UCSD-AML1 (cell line): Measurements from ENCODE around the gene MPG.

Experiments used
- DNase-seq: peaks from one replicate; lab custom pipeline; 2025; ENCODE audit not compliant: unreplicated experiment; lab: John Stamatoyannopoulos, UW

MPG gene

DNA sequence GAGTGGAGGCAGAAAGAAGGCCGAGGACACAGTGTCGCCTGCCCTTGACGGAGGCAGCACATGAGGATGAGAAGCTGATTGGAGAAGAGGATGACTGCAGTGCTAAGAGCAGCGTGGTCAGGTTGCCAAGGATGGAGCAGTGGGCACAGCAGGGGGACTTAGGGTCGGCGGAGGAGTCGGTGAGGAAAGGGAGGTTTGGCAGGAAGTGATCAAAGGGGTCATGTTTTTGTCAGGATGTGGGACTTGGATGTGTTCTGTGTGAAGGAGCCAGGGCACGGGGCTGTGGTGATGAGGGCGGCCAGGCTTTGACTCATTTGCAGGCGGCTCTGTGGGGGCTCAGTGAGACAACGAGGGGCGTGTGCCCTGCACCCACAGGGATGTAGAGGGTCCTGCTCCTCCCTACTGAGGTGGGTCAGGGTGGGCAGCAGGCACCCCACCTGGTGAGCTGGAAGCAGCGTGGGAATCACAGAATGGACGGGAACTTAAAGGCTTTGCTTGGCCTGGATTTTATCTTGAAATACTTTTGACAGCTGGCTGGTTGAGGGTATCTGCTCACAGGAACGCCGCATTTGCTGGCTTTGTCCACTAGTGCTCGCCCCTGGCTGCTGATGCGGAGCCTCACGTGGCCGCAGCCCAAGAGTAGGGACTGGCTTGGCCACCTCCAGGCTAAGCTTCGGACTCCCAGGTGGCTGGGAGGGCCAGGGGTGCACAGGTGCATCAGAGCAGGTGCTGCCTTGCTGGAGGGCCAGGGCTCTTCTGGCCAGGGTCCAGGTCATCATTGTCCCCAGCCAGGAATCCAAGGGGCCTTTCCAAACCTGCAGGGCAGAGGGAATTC is 6.0 kb downstream of the MPG start:
- DNase-seq = peak; percentile 59

DNA sequence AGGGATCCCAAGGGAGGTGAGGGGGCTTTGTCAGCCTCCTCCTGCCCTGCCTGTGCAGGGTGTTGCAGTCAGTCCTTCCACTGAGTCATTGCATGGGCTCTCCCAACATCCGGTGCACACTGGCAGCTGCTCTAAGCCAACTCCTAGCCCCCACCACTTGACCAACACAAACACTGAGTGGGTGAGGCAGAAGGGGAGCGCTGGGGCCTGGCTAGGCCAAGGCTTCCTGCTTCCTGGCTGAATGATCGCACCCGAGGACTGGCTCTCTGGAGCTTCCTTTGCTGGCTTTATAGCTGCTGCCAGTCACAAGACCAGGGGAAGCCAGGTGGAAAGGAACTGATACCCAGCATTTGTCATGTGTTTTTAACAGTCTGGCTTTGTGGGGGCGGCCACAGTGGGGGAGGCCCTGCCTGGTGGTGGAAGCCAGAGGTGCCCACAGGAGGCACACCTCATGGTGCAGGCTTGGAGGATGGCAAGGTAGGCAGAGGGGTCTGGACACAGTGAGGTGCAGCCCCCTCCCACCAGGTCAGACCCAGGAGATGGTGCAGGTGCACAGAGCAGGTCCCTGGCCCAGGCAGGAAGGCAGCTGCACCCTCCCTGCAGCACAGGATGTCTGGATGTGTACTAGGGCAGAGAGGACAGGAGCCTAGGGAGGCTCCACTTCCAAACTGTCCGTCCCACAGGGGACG is 6.8 kb downstream of the MPG start:
- DNase-seq = peak; percentile 90

DNA sequence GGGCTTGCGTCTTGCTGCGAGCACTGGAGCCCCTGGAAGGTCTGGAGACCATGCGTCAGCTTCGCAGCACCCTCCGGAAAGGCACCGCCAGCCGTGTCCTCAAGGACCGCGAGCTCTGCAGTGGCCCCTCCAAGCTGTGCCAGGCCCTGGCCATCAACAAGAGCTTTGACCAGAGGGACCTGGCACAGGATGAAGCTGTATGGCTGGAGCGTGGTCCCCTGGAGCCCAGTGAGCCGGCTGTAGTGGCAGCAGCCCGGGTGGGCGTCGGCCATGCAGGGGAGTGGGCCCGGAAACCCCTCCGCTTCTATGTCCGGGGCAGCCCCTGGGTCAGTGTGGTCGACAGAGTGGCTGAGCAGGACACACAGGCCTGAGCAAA is 7.4 kb downstream of the MPG start:
- DNase-seq = no peak

DNA sequence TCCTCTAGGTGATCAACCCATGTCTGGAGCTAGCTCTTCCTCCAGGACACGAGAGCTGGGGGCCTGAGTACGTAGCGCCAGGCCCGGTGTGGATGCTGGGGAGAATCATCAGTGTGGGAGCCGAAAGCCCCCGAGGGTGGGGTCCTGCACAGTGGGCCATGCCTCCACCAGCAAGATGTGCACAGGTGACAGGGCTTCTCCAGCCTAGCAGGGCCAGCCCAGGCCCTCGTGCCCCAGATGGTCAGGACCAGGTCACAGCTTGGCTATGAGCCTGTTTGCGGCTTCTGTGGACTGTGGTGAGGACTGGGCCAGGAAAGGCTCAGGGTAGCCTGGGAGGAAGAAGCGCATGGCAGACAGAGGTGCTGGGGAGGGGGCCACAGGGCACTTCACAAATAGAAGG is 7.8 kb downstream of the MPG start:
- DNase-seq = no peak

DNA sequence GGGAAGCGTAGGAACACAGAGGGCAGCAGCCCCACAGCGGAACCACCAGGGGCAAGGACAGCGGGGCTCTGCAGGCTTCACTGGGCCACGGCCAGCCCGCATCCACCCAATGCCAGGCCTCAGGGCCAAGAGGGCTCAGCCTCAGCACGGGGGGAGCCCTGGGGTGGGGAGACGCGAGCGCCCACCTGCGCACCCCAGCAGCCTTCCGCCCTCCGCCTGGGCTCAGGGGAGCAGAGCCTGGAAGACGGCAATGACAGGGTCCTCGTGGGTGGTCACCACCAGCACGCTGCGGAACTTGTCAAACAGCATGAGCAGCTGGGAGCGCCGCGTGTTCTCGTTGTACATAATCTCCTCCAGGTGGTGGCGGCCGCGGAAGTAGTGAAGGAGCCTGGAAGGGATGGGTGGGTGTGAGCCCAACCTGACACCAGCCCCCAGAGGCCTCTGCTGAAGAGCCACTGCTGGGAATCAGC is 8.5 kb downstream of the MPG start:
- no peak for DNase-seq

DNA sequence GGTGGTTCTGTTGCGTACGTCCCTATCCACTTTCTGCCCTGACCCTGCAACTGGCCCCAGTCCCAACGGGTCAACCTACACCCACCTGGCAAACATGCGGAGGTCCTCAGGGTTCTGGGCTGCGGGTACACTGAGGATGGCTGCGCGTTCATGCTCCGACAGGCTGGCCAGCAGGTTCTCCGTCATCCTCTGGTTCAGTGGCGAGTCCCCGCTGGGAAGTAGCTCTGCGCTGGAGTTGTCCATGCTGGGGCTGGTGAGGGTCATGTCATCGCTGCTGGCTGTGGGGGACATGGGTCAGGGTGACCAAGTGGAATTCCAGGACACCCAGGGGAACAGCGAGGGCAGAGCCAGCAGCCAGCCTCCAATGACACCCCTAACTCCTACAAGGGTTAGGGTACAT is 10.6 kb downstream of the MPG start:
- DNase-seq = no peak

DNA sequence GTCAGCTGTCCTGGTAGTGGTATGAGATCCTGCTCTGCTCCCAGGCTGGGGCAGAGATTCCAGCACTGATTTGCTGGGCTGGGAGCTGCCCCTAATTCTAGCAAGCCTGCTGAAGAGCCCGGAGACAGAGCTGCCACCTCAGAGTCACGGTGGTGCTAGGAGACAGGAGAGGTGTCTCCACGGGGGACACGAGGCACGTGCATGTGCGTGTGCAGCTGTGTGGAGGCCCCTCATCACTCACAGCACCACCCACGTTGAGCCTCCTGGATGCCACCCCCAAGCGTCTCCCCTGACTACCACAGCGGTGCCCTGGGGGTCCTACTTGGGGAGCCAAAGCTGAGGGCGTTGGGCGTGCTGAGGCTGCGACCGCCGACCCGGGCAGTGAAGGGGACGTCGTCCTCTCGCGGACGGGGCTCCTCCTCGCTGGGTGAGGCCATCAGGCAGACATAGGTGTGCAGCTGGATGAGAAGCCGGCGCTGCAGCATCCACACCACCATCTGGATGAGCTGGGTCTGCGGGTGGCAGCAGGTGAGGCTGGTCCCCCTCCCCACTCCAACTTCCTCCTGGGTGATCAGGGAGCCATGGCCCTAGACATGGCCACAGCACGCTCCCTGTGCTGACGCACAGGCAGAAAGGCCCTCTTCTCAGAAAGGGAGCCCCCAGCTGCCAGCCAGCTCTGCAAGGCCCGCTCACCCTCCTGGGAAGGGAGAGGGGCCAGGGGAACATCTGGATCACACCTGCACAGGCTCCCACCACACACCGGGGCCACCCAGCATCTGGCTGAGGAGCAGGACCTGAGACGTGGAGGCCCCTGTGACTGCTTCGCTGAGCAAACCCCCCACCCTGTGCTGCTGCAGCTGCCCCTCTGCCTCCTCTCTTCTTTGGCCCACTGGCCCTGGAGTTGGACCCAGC is 11.6 kb downstream of the MPG start:
- DNase-seq = no peak

DNA sequence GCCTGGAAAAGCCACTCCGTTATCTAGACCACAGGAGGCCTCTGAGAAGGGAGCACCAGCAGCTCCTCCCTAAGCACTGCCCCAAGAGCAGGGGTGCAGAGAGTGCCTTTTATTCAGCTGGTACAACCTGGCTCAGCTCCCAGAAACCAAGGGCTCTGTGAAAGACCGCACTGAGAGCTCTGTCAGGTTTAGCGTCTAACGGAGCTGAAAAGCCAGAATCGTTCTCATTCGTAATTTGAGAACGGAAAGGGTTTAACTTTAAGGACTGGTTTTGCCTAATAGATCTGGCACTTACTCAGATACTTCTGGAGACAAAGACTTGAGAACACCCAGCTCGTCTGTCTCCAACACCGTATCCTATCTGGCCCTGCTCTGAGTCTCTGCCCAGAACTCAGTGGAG is 13.5 kb downstream of the MPG start:
- DNase-seq = no peak

DNA sequence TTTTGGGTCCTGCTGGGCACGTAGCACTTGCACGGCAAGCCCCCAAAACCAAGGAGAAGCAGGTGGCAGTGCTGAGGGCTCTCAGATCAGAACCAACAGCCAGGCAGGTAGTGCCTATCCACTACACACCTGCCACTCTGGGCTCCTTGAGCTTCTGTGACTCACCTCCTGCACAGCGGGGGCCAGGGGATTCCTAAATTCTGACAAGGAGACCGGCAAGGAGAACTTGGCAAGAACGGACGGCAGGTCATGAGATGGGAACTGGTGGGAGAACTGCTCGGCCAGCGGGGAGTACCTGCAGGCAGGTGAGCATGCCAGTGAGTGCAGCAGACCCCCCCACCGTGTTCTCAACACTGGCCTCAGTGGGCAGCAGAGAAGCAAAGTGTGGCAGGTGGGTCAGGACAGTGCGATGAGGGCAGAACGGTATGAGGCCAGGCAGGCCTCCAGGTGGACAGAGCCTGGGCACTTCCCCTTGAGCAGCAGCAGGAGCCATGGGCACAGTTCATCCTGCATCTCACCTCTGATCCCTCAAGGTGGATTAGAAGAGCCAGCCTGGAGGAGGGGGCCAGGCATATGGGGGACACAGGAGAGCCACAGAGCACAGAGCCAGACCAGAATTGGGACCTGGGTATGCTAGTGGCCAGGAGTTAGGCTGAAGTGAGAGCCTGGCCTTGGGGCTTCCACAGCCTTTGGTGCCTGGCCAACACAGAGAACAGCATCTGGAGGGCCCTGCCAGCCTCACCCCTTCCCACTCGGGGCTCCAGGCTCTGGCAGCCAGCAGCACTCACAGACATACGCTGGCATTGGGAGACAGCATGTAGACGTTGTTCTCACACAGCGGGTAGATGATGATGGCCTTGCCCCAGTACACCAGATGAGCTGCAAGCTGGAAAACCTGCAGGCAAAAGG is 14.7 kb downstream of the MPG start:
- DNase-seq = no peak

DNA sequence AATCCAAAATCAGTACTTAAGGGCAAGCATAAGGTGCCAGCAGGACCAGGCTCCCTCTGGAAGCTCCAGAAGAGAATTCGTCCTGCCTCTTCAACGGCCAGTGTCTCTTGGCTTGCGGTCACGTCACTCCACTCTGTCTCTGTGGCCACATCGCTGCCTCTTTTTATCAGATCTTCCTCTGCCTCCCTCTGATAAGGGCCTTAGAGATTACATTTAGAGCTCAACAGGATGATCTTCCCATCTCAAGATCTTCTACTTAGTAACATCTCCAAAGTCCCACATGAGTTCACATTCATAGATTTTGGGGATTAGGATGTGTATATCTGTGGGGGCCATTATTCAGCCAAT is 16.9 kb downstream of the MPG start:
- DNase-seq = no peak

DNA sequence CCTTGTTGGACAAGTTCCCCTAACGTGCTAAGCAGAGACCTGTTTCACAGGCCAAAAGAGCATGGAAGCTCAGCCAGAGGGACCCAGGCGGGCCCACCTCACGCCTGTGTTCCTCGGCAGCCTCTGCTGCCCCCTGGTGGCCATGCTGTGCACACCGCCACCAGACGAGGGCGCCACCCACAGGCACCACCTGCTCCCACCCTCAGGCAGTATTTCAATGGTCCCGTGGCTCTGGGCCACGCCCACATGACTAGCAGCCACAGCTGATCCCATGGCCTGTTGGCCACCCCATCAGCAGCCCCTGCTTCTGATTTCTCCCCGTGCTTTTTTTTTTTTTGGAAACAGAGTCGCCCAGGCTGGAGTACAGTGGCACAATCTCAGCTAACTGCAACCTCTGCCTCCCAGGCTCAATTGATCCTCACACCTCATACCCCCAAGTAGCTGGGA is 18.9 kb downstream of the MPG start:
- DNase-seq = peak; percentile 91

DNA sequence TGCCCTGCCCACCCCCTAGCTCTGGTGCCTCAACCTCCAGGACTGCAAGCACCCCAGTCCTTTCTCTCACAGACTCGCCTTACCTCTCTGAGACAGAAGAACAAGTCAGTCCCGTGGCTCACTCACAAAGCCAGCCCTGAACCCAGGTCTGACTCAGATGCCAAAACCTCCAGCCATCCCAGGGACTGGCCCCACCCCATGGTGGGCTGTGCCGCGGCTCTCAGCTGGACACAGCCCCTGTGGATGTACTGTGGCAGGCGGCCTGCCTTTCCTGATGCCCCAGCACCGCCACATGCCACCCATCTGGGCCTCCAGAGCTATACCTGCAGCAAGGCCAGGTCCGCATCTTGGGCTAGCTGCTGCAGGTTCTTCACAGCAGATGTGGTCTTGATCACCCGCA is 19.8 kb downstream of the MPG start:
- no peak for DNase-seq

DNA sequence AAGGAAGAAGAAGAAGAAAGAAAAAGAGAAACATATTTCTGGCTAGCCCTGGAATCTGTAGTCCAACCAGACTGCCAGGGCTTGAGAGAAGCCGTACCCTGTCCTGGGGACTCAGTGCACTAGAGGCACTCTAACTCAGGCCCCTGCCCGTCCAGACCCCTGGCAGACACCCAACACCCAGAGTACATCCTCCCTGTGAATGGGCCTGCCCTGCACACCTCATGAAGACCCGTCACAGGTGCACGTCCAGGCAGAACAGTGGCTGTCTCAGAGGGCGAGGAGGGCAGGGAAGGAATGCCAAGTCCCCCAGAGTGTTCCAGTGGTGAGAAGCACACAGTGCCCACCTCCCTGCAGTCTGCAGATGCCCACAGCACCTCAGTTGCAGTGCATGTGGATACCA is 23.0 kb downstream of the MPG start:
- no peak for DNase-seq

DNA sequence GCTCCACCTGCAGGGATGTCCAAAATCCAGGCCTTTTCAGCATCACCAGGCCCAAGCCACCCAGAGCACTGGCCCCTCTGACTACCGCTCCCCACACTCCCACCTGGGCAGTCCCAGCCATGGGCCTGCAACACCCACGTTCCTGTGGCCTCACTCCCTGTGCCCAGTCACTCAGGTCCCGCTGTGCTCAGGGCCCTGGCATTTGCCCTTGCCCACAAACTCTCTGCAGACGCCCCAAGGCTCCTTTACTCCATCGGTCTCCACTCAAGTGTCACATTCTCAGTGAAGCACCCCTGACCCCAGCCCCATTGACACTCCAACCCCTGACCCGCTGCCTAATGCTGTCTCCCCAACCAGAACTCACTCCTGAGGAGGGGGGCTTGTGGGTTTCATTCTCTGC is 23.6 kb downstream of the MPG start:
- no peak for DNase-seq

DNA sequence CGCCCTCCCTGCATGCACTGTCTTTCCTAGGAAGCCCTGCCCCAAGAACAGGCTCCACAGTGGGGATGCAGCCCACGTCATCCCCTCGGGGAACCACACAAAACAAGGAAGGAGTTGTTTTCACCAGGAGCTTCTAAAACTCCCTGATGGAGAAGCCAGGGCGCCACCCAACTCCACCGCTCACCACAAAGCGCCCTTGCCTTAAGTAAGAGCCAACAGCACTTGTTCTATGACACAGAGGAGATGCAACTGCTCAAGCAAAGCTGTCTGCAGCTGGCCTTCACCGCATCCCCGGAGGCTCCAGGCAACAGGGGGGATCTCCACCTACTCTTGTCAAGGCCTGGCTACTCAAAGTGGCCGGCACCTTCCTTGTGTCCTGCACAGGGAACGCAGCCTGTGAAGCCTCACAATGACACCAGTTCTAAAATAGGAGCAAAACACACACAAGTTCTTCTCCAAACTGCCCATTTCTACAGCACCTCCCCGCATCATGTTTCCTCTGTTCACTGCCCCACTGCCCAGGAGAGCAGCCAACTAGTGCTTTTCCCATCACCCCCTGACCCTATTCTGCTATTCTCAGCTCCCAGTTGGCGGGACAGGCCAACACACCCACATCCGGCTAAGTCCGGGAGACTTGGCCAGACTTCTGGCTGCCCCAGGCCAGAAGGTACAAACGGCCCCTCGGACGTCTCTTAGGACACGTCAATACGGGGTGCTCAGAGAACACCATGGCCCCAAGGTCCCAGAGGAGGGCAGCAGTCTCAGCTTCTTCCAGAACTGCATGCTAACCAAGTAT is 24.2 kb downstream of the MPG start:
- no peak for DNase-seq

DNA sequence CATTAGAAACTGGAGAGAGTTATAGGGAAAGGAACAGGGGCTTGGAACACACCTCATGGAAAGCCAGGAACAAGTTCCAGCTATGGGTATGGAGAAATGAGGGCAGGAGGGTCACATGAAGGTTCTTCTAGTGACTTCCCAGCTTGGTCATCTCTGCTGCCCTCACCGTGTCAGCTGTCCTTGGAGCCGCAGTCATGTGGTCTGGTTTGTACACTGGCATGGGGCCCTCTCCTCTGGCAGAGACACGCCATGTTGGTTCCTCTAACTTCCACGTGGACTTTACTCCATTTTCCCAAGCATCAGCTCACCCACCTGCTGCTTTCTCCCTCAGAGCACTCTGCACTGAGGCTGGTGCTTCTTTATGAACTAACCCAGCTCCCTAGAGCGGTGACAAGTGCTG is 26.3 kb downstream of the MPG start:
- DNase-seq = no peak

DNA sequence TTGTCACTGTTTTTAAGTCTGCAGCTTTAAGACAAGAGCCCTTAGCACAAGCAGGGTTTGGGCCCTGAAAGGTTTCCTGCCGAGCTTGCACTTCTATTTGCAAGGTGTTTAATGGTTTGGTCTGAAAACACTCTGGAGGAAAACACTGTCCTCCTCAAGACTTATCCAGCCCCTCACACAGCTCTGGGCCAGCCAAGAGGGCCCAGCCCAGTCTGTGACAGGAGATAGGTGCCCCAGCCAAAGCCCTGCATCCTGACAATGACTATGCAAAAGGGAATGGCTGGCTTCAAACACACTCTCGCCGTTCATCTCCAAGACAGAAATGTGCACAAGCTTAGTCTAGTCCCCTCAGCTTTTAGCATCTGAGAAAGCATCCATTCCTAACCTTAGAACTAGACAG is 26.9 kb downstream of the MPG start:
- DNase-seq = no peak

DNA sequence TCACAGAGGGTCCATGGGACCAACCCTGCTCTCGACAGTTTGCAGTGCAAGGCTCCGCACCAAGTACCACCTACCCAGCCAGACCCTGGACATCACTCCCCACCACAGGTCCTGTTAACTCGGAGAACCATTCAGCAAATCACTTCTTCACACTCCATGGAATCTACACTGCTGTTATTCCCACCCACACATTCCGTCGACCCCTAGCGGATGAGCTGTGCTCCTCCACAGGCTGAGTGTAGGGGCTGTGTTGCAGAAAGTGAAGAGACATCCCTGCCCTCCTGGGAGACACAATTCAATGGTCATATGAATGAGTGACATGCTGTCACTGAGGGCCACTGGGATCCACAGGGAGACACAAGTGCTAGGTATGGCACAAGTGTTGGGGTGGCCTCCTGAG is 27.5 kb downstream of the MPG start:
- DNase-seq = no peak

DNA sequence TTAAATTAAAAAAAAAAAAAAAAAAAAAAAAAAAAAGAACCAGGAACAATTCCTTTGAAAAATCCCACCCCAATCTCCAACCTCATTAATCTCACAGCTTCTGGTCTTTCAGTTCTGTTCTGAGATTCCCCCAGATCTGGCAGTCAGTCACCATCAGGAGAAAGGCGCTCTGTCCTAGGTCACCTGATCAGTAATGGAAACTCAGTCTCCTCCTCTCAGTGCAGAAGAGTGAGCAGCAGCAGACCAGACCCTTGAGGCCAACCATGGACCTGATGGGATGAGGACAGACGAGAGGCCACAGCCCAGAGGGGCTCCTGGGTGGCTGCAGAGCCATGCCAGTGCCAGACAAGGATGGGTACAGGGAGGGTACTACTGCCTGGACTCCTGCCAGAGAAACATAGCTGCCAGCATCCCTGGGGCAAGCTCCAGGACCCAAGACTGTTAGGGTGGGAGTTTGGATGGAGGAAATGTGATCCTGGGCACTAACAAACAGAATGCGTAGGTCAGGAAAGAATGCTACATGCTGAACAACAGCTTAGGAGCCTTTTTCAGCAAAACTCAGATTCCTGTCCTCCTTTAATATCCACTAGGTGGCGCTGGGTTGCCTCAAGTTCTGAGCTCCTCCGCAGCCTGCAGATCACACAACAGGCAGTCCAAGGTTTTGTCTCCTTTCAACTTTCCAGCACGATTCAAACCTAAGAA is 28.7 kb downstream of the MPG start:
- no peak for DNase-seq
